ENCODE measurements around the gene CGA. TPM values are rescaled to one million over a fixed set of nuclear protein-coding genes. Genes with fewer than 3 reads are reported as not detected.

Gene CGA
- total RNA-seq, 1 experiment from 2014 or later: not detected

GRCh38 chr6:87104667-87105066 lies 9.8 kb upstream of the CGA start:
- Histone ChIP-seq H3K4me3 (ENCODE audit: low read depth, low read length, poor library complexity, severe bottlenecking) (no peak overlapping the region), H3K27me3 (replicated peaks; ENCODE audit: insufficient read depth, low read depth, low read length, poor library complexity) (peaks cover 2% of the 10 kb centered on the region), H3K4me1 (ENCODE audit: insufficient read depth, low read length, poor library complexity, severe bottlenecking) (no peaks in the 10 kb centered on the region), H3K36me3 (ENCODE audit: insufficient read depth, low read length, poor library complexity, severe bottlenecking) (no peaks in the 10 kb centered on the region), H3K9me3 (ENCODE audit: low read depth, low read length, poor library complexity, severe bottlenecking) (no peaks in the 10 kb centered on the region), H3K27ac (ENCODE audit: low read depth, low read length, poor library complexity, severe bottlenecking) (no peak overlapping the region)
- POLR2A ChIA-PET (ENCODE audit: low non-redundant PET): no interaction called here
- BruUV-seq (replicated peaks): no TSS peak
- TF ChIP-seq, protein P1, sequence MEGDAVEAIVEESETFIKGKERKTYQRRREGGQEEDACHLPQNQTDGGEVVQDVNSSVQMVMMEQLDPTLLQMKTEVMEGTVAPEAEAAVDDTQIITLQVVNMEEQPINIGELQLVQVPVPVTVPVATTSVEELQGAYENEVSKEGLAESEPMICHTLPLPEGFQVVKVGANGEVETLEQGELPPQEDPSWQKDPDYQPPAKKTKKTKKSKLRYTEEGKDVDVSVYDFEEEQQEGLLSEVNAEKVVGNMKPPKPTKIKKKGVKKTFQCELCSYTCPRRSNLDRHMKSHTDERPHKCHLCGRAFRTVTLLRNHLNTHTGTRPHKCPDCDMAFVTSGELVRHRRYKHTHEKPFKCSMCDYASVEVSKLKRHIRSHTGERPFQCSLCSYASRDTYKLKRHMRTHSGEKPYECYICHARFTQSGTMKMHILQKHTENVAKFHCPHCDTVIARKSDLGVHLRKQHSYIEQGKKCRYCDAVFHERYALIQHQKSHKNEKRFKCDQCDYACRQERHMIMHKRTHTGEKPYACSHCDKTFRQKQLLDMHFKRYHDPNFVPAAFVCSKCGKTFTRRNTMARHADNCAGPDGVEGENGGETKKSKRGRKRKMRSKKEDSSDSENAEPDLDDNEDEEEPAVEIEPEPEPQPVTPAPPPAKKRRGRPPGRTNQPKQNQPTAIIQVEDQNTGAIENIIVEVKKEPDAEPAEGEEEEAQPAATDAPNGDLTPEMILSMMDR (conservative IDR thresholded peaks at IDR 0.05; ENCODE audit: low read depth, low read length): no peak
- TF ChIP-seq EZH2 (IDR thresholded peaks at IDR 0.05; ENCODE audit: borderline replicate concordance, low read depth, low read length, poor library complexity, severe bottlenecking): no peak
- intact Hi-C loops (cut with micrococcal nuclease; ENCODE audit: unreplicated experiment): no loop called here
- no peak for DNase-seq (ENCODE audit: low spot score)
- CTCF ChIA-PET: no interaction called here

DNA sequence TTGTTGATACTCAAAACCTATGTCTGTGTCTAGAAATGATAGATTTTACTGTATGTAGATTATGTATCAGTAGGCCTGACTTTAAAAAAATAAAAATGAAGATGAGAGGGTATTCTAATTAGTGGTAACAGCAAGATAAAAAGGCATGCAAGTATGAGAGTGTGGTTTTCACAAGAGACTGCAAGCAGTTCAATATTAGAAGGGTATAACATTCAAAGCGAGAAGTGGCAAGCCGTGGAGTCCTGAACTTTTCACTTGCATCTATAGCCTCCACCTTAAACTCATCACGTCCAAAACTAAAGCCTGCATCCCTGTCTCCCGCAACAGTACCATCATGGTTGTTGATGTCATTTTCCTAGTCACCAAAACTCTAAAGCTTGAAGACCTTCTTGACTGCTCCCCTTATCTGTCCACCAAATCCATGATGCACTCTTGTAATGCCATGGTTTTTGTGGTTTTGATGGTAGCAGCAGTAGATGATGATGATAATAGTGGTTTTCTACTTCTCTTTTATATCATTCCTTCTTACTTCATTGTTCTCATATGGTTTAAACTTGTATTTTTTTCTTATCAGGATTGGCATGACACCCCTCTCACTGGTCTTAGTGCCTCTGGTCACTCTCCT lies 9.2 kb upstream of the CGA start:
- intact Hi-C loops (cut with micrococcal nuclease; ENCODE audit: unreplicated experiment): no loop called here
- TF ChIP-seq, protein P1 (conservative IDR thresholded peaks at IDR 0.05; ENCODE audit: low read depth, low read length): no peak
- TF ChIP-seq EZH2 (IDR thresholded peaks at IDR 0.05; ENCODE audit: borderline replicate concordance, low read depth, low read length, poor library complexity, severe bottlenecking): no peak
- CTCF ChIA-PET: no interaction called here
- Histone ChIP-seq H3K27me3 (replicated peaks; ENCODE audit: insufficient read depth, low read depth, low read length, poor library complexity) (peaks cover 4% of the 10 kb centered on the region), H3K9me3 (ENCODE audit: low read depth, low read length, poor library complexity, severe bottlenecking) (no peaks in the 10 kb centered on the region), H3K4me3 (ENCODE audit: low read depth, low read length, poor library complexity, severe bottlenecking) (no peak overlapping the region), H3K4me1 (ENCODE audit: insufficient read depth, low read length, poor library complexity, severe bottlenecking) (no peaks in the 10 kb centered on the region), H3K27ac (ENCODE audit: low read depth, low read length, poor library complexity, severe bottlenecking) (no peak overlapping the region), H3K36me3 (ENCODE audit: insufficient read depth, low read length, poor library complexity, severe bottlenecking) (no peaks in the 10 kb centered on the region)
- no peak for DNase-seq (ENCODE audit: low spot score)
- POLR2A ChIA-PET (ENCODE audit: low non-redundant PET): no interaction called here
- no TSS peak for BruUV-seq (replicated peaks)

DNA sequence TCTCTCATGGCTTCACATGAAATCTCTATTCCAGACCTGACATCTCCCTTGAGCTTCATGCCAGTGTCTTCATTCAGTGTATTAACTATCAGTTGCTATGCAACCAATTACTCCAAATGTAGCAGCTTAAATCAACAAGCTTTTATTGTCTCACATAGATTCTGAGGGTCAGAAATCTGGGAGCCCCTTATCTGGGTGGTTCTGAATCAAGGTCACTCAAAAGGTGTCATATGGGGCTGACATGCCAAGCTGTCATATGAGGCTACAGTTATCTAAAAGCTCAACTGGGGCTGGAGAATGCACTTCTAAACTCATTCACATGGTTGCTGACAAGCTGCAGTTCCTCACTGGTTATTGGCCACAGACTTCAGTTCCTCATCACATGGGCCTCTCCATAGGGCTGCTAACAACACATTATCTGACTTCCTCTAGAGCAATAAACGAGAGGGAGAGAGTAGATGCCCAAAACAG lies 7.3 kb upstream of the CGA start:
- TF ChIP-seq, protein P1 (conservative IDR thresholded peaks at IDR 0.05; ENCODE audit: low read depth, low read length): no peak
- TF ChIP-seq EZH2 (IDR thresholded peaks at IDR 0.05; ENCODE audit: borderline replicate concordance, low read depth, low read length, poor library complexity, severe bottlenecking): no peak
- Histone ChIP-seq H3K4me1 (ENCODE audit: insufficient read depth, low read length, poor library complexity, severe bottlenecking) (no peaks in the 10 kb centered on the region), H3K4me3 (ENCODE audit: low read depth, low read length, poor library complexity, severe bottlenecking) (no peak overlapping the region), H3K36me3 (ENCODE audit: insufficient read depth, low read length, poor library complexity, severe bottlenecking) (no peaks in the 10 kb centered on the region), H3K9me3 (ENCODE audit: low read depth, low read length, poor library complexity, severe bottlenecking) (no peaks in the 10 kb centered on the region), H3K27ac (ENCODE audit: low read depth, low read length, poor library complexity, severe bottlenecking) (no peak overlapping the region), H3K27me3 (replicated peaks; ENCODE audit: insufficient read depth, low read depth, low read length, poor library complexity) (peaks cover 11% of the 10 kb centered on the region)
- no peak for DNase-seq (ENCODE audit: low spot score)
- ChIA-PET POLR2A (ENCODE audit: low non-redundant PET) (interaction anchor here (0.7 kb wide), 1 partner anchor 448 kb away, joined by 5 read pairs; no protein-coding TSS in a partner anchor), CTCF (no interaction called here)
- BruUV-seq (replicated peaks): no TSS peak
- intact Hi-C loops (cut with micrococcal nuclease; ENCODE audit: unreplicated experiment): no loop called here
